Upper lobe of left lung (tissue), 4 donors: ENCODE measurements around the gene MLX.

Experiments used
- POLR2A ChIP-seq, 4 donors: fragments of 450-650 bp; IDR thresholded peaks; one replicate each; pipeline ENCODE4 v1.5.1; 2016 to 2017; ENCODE audit warnings: antibody characterized with exemption in 4 of 4, mild to moderate bottlenecking in 2 of 4
- POLR2AphosphoS5 ChIP-seq, 2 donors: sonication (generic); formaldehyde crosslinking; IDR thresholded peaks; one replicate each; pipeline ENCODE4 v1.5.1; 2017; ENCODE audit warnings: antibody characterized with exemption in 2 of 2

DNA sequence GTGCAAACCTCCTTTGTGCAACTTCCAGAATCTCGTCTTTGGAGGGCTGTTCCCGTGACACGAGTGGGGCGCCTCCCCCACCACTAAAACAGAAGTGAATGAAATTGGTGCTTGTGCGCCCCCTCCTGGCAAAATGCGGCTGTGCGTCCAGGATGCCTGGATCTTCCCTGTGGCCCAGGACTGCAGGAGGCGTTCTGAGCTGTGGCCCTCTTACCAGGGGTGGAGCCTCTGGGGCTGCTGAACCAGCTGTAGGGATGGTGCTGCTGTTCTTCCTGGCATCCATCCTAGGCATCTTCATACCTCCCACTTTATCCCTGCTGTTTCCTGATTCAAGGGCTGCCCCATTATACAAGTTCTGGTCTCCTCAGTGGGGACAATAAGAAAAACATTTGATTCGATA lies 49.4 kb upstream of the MLX start:
- TF ChIP-seq POLR2A (IDR thresholded peaks at IDR 0.05) (no peak), POLR2AphosphoS5 (IDR thresholded peaks at IDR 0.05) (peak; percentile 31 to 60)
